Cardiac muscle cell (in vitro differentiated cells and primary cell): Measurements from ENCODE around the gene KIDINS220. TPM values are rescaled to one million over a fixed set of nuclear protein-coding genes. Genes with fewer than 3 reads are reported as not detected.

Experiments used
- DNase-seq, 2 donors: peaks; one replicate each; pipeline versions ENCODE4 v3.0.0 to v3.0.0-alpha.2; 2010 to 2017; ENCODE audit warnings: low read depth in 1 of 2, low spot score in 1 of 2
- H3K27ac ChIP-seq: fragments of 200-600 bp; sonication (generic); 2 replicates; pipeline ENCODE4 v1.5.1; 2016
- H3K27me3 ChIP-seq: fragments of 200-600 bp; sonication (generic); 2 replicates; pipeline ENCODE4 v1.6.0; 2016; ENCODE audit warnings: control low read depth
- H3K36me3 ChIP-seq: fragments of 200-600 bp; sonication (generic); 2 replicates; pipeline ENCODE4 v1.5.1; 2016; ENCODE audit warnings: control low read depth
- H3K4me1 ChIP-seq: fragments of 200-600 bp; sonication (generic); 2 replicates; pipeline ENCODE4 v1.8.1; 2017; ENCODE audit warnings: low read depth, mild to moderate bottlenecking, mixed run types
- H3K4me3 ChIP-seq: fragments of 200-600 bp; sonication (generic); 2 replicates; pipeline ENCODE4 v1.5.1; 2016; ENCODE audit warnings: mild to moderate bottlenecking
- H3K9me3 ChIP-seq: fragments of 200-600 bp; sonication (generic); 2 replicates; pipeline ENCODE4 v1.5.1; 2017; ENCODE audit warnings: low read depth, mild to moderate bottlenecking, control low read depth
- CTCF ChIP-seq: IDR thresholded peaks from 2 replicates; pipeline ENCODE4 v1.5.1; 2012; ENCODE audit warnings: low read depth, mild to moderate bottlenecking, low read length
- polyA plus RNA-seq: library from polyadenylated mRNA; unstranded; fragments of >200 nt; fragmentation: Nextera tagmentation; extraction: Ambion mirVana; gene quantifications from 2 replicates; pipeline ENCODE4 v1.2.1, GENCODE V29; 2016
- total RNA-seq: library from RNA; depleted of rRNA; stranded (reverse); fragments of >200 nt; gene quantifications from 2 replicates; pipeline ENCODE4 v1.2.3, GENCODE V29; 2016

KIDINS220 gene
- total and polyA plus RNA-seq, 2 experiments from 2014 or later: 43.0 to 127 TPM

DNA sequence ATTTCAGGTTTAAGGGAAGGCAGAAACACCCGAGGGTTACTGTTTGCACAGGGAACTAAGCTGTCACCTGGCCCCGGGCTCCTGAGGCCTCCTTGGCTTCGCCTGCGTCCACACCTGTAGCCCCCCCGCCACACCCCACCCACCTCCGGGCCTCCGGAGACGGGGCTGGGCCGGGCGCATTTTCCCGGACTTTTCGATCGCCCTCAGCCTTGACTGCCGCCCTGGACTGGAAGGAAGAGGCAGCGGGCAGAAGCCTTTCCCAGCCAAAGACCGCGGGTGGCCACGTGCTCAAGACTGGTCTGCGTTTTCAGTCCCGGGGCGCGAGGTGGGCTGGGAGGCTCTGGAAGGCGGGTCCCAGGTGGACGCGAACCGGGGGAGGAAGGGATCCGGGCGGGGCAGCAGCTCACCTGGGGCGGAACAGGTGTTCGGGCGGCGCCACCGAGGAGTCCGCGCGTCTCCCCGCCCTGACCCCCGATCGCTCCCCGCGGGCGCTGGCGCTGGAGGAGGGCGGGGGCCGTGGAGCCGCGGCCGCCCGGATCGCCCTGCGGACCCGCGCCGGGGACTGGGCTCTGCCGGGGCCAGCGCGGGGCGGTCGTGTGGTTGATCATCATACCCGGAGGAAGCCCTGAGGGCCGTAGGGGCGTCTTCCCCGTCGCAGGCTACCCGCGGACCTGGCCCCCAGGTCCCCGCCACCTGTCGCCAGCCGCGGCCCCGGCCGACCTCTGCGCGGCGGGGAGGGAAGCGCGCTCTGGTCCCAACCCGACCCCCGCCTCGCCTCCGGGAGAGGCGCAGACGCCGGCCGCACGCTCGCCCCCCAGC, 152.3 kb downstream of the KIDINS220 start:
- peaks cover 8% of the 10 kb centered on the region for H3K4me1 ChIP-seq
- no peaks in the 10 kb centered on the region for H3K9me3 ChIP-seq
- peak; percentile 44 to 84 for DNase-seq
- TF ChIP-seq CTCF: no peak
- no peaks in the 10 kb centered on the region for H3K36me3 ChIP-seq
- H3K4me3 ChIP-seq: peak overlapping the region; percentile 78
- peak overlapping the region; percentile 81 for H3K27ac ChIP-seq
- no peaks in the 10 kb centered on the region for H3K27me3 ChIP-seq

GRCh38 chr2:8684540-8684877, 152.9 kb downstream of the KIDINS220 start:
- H3K9me3 ChIP-seq: no peaks in the 10 kb centered on the region
- H3K27me3 ChIP-seq: no peaks in the 10 kb centered on the region
- peak overlapping the region; percentile 78 for H3K4me3 ChIP-seq
- no peak for TF ChIP-seq CTCF
- H3K36me3 ChIP-seq: no peaks in the 10 kb centered on the region
- peak; percentile 43 to 61 for DNase-seq
- peaks cover 13% of the 10 kb centered on the region for H3K4me1 ChIP-seq
- peak overlapping the region; percentile 81 for H3K27ac ChIP-seq

- H3K27ac ChIP-seq: peak overlapping the region; percentile 81
- peak; percentile 51 to 53 for DNase-seq
- H3K36me3 ChIP-seq: no peaks in the 10 kb centered on the region
- H3K27me3 ChIP-seq: no peaks in the 10 kb centered on the region
- H3K9me3 ChIP-seq: no peaks in the 10 kb centered on the region
- H3K4me1 ChIP-seq: peaks cover 13% of the 10 kb centered on the region
- TF ChIP-seq CTCF: no peak
- H3K4me3 ChIP-seq: peak overlapping the region; percentile 78
Observed at GRCh38 chr2:8682719-8683667, 154.4 kb downstream of the KIDINS220 start.

DNA sequence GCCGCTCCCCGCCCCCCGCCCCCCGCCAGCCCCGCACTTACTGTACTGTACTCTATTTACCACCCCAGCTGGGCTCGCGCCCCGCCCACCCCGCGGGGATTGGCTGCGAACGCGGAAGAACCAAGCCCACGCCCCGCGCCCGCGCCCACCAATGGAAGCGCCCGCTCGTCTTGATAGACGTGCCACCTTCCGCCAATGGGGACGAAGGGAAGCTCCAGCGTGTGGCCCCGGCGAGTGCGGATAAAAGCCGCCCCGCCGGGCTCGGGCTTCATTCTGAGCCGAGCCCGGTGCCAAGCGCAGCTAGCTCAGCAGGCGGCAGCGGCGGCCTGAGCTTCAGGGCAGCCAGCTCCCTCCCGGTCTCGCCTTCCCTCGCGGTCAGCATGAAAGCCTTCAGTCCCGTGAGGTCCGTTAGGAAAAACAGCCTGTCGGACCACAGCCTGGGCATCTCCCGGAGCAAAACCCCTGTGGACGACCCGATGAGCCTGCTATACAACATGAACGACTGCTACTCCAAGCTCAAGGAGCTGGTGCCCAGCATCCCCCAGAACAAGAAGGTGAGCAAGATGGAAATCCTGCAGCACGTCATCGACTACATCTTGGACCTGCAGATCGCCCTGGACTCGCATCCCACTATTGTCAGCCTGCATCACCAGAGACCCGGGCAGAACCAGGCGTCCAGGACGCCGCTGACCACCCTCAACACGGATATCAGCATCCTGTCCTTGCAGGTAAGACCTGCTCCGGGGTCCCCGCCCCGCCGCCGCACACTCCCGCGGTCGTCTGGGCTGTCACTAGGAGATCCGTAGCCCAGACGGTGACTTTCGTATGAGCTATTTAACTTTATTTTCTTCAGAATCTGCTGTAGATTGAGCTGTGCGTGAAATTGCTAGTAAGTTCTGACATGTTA, 155.4 kb downstream of the KIDINS220 start, which contains the start of gene ID2:
TSS of gene ID2 (plus strand) at position 271 of the 907 bp plus-strand sequence. CDS start at position 381, 110 bp downstream.
- peak; percentile 99 for DNase-seq
- TF ChIP-seq CTCF: no peak
- H3K4me1 ChIP-seq: peaks cover 13% of the 10 kb centered on the region
- H3K4me3 ChIP-seq: peak within 1 kb of the TSS; percentile 78
- H3K27ac ChIP-seq: peak within 1 kb of the TSS; percentile 100
- no peaks in the 10 kb centered on the region for H3K27me3 ChIP-seq
- no peaks in the 10 kb centered on the region for H3K36me3 ChIP-seq
- H3K9me3 ChIP-seq: no peaks in the 10 kb centered on the region
